Femur (tissue), 1 donor: ENCODE measurements around the gene HOXA9.
A peak's percentile ranks its signal among the peaks of the same experiment; 100 is the strongest.

Experiments
- DNase-seq: peaks from one replicate; pipeline ENCODE4 v3.0.0-alpha.2; 2017

The HOXA9 gene

GRCh38 chr7:27151931-27152815, 13.2 kb downstream of the HOXA9 start, which contains the start of gene HOXA3:
TSS of gene HOXA3 (minus strand) at chr7:27152583. CDS start at chr7:27110640, 41,943 bp downstream.
- peak; percentile 86 for DNase-seq

- no peak for DNase-seq
Observed at GRCh38 chr7:27151341-27151930, 13.9 kb downstream of the HOXA9 start.

GRCh38 chr7:27150568-27151340, 14.6 kb downstream of the HOXA9 start:
- DNase-seq: peak; percentile 90

GRCh38 chr7:27149842-27150567, 15.3 kb downstream of the HOXA9 start:
- DNase-seq: no peak

GRCh38 chr7:27148756-27149641, 16.3 kb downstream of the HOXA9 start:
- peak; percentile 43 for DNase-seq

- peak; percentile 37 for DNase-seq
Observed at GRCh38 chr7:27148031-27148755, 17.1 kb downstream of the HOXA9 start.

- peak; percentile 77 for DNase-seq
Observed at GRCh38 chr7:27147199-27148030, 17.9 kb downstream of the HOXA9 start, which contains the start of gene HOXA6. TSS of gene HOXA6 (minus strand) at chr7:27147774. CDS start at chr7:27147749, 25 bp downstream.

- DNase-seq: peak; percentile 23
Observed at GRCh38 chr7:27146491-27147198, 18.7 kb downstream of the HOXA9 start.

- no peak for DNase-seq
Observed at GRCh38 chr7:27145914-27146412, 19.4 kb downstream of the HOXA9 start.

GRCh38 chr7:27145165-27145913, 20.0 kb downstream of the HOXA9 start:
- DNase-seq: peak; percentile 33

GRCh38 chr7:27144781-27145164, 20.6 kb downstream of the HOXA9 start:
- DNase-seq: peak; percentile 29

GRCh38 chr7:27143950-27144780, 21.2 kb downstream of the HOXA9 start:
- DNase-seq: no peak

GRCh38 chr7:27143023-27143949, 22.1 kb downstream of the HOXA9 start, which contains the start of gene HOXA5:
TSS of gene HOXA5 (minus strand) at chr7:27143681. CDS start at chr7:27143607, 74 bp downstream.
- DNase-seq: peak; percentile 86

GRCh38 chr7:27142580-27143022, 22.7 kb downstream of the HOXA9 start:
- no peak for DNase-seq

GRCh38 chr7:27141923-27142579, 23.3 kb downstream of the HOXA9 start:
- no peak for DNase-seq
